ENCODE results near the gene NEK3.

NEK3 gene

DNA sequence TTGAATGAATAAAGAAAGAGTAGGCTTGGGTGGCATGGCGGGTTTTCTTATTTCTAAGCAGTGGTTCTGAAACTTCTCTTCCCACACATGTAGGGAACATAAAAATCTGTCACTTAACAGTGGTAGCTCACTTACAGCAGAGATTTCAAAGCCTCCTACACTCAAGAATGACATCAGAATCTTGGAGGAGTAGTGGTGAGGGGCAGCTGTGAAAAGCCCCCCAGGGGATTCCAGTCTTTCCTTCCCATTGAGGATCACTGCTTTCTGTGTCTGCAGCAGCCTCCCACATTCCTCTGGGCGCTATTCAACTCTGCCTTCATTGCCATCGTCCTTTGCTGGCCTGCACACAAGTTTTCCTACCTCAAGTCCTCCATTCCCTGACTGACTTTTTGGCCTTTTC lies 21.9 kb downstream of the NEK3 start:
- no peaks in the 10 kb centered on the region for H3K4me1 ChIP-seq (ENCODE audit: low read length)
- no peak overlapping the region for H3K9ac ChIP-seq (ENCODE audit: low read length)
- no peak for DNase-seq
- no peak overlapping the region for H3K4me3 ChIP-seq (ENCODE audit: low read length)
- no peak overlapping the region for H2AFZ ChIP-seq (ENCODE audit: low read length)
- no peaks in the 10 kb centered on the region for H3K9me3 ChIP-seq (replicated peaks; ENCODE audit: insufficient read depth, low read length)
- no peaks in the 10 kb centered on the region for H3K36me3 ChIP-seq (replicated peaks; ENCODE audit: insufficient read depth, low read length)
- H3K4me2 ChIP-seq (ENCODE audit: low read depth, low read length) = no peak overlapping the region
- H3K9me2 ChIP-seq (replicated peaks; ENCODE audit: insufficient read depth, low read length) = no peaks in the 10 kb centered on the region
- H3K27ac ChIP-seq (ENCODE audit: low read length) = no peak overlapping the region
- no peaks in the 10 kb centered on the region for H3K27me3 ChIP-seq (replicated peaks; ENCODE audit: insufficient read depth, low read length)
- no peaks in the 10 kb centered on the region for H3K79me2 ChIP-seq (ENCODE audit: low read length)
- H4K20me1 ChIP-seq (ENCODE audit: insufficient read depth, low read length) = no peaks in the 10 kb centered on the region
- no peaks in the 10 kb centered on the region for H3F3A ChIP-seq (ENCODE audit: insufficient read depth, low read length)
- no peak for TF ChIP-seq EZH2phosphoT487 (IDR thresholded peaks at IDR 0.05; ENCODE audit: low read length)
- TF ChIP-seq EZH2 (optimal IDR thresholded peaks at IDR 0.05; ENCODE audit: low read depth, low read length) = no peak
- TF ChIP-seq, protein P1, sequence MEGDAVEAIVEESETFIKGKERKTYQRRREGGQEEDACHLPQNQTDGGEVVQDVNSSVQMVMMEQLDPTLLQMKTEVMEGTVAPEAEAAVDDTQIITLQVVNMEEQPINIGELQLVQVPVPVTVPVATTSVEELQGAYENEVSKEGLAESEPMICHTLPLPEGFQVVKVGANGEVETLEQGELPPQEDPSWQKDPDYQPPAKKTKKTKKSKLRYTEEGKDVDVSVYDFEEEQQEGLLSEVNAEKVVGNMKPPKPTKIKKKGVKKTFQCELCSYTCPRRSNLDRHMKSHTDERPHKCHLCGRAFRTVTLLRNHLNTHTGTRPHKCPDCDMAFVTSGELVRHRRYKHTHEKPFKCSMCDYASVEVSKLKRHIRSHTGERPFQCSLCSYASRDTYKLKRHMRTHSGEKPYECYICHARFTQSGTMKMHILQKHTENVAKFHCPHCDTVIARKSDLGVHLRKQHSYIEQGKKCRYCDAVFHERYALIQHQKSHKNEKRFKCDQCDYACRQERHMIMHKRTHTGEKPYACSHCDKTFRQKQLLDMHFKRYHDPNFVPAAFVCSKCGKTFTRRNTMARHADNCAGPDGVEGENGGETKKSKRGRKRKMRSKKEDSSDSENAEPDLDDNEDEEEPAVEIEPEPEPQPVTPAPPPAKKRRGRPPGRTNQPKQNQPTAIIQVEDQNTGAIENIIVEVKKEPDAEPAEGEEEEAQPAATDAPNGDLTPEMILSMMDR (IDR thresholded peaks at IDR 0.05; ENCODE audit: low read length) = no peak

DNA sequence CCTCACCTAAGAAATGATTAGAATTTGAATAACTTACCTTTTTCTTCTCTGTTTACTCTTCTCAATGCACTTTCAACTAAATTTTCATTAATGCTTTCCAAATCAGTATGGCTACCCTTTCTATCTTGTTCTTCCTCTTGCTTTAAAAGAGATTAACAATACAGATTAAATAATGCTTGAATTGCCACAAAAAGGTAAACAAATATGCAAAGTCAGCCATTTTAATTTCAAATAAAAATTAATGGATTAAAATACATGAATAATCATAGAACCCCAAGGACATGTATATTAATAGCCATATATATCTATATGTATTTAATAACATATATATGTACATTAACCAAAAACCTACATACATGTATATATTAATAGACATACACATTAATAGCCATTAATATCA lies 22.6 kb downstream of the NEK3 start:
- TF ChIP-seq, protein P1 (IDR thresholded peaks at IDR 0.05; ENCODE audit: low read length) = no peak
- no peak for TF ChIP-seq EZH2 (optimal IDR thresholded peaks at IDR 0.05; ENCODE audit: low read depth, low read length)
- no peak for TF ChIP-seq EZH2phosphoT487 (IDR thresholded peaks at IDR 0.05; ENCODE audit: low read length)
- no peak overlapping the region for H3K4me2 ChIP-seq (ENCODE audit: low read depth, low read length)
- no peaks in the 10 kb centered on the region for H3K9me2 ChIP-seq (replicated peaks; ENCODE audit: insufficient read depth, low read length)
- no peak overlapping the region for H2AFZ ChIP-seq (ENCODE audit: low read length)
- no peaks in the 10 kb centered on the region for H3F3A ChIP-seq (ENCODE audit: insufficient read depth, low read length)
- no peak for DNase-seq
- no peak overlapping the region for H3K9ac ChIP-seq (ENCODE audit: low read length)
- no peaks in the 10 kb centered on the region for H3K27me3 ChIP-seq (replicated peaks; ENCODE audit: insufficient read depth, low read length)
- no peaks in the 10 kb centered on the region for H3K9me3 ChIP-seq (replicated peaks; ENCODE audit: insufficient read depth, low read length)
- no peaks in the 10 kb centered on the region for H3K4me1 ChIP-seq (ENCODE audit: low read length)
- H3K79me2 ChIP-seq (ENCODE audit: low read length) = no peaks in the 10 kb centered on the region
- H4K20me1 ChIP-seq (ENCODE audit: insufficient read depth, low read length) = no peaks in the 10 kb centered on the region
- H3K27ac ChIP-seq (ENCODE audit: low read length) = no peak overlapping the region
- H3K36me3 ChIP-seq (replicated peaks; ENCODE audit: insufficient read depth, low read length) = no peaks in the 10 kb centered on the region
- H3K4me3 ChIP-seq (ENCODE audit: low read length) = no peak overlapping the region

DNA sequence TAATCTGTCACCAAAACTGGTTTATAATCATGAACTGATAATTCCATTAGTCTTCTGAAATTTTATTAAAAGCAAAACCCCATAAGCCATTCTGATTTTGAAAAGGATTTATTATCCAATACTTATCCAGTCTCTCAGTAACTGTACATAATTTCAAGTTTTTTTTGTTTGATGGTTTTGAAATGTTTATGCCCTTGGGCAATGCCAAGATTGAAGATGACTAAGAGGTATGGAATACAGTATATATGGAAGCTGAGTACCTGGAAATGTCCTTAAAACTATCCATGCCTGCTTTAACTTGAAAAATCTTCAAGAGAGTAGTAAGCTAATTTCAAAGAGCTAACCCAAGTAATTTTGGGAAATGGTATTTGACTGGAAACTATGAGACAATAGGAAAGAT lies 28.8 kb downstream of the NEK3 start:
- DNase-seq = no peak
- no peaks in the 10 kb centered on the region for H3K9me3 ChIP-seq (replicated peaks; ENCODE audit: insufficient read depth, low read length)
- no peak for TF ChIP-seq EZH2 (optimal IDR thresholded peaks at IDR 0.05; ENCODE audit: low read depth, low read length)
- TF ChIP-seq EZH2phosphoT487 (IDR thresholded peaks at IDR 0.05; ENCODE audit: low read length) = no peak
- TF ChIP-seq, protein P1 (IDR thresholded peaks at IDR 0.05; ENCODE audit: low read length) = no peak

More for the DNA sequence above, 28.8 kb downstream of the NEK3 start:
- Histone ChIP-seq H3K9me2 (replicated peaks; ENCODE audit: insufficient read depth, low read length) (no peaks in the 10 kb centered on the region), H3K9ac (ENCODE audit: low read length) (no peak overlapping the region), H3K27ac (ENCODE audit: low read length) (no peak overlapping the region), H3K4me1 (ENCODE audit: low read length) (no peaks in the 10 kb centered on the region), H2AFZ (ENCODE audit: low read length) (no peak overlapping the region), H4K20me1 (ENCODE audit: insufficient read depth, low read length) (no peaks in the 10 kb centered on the region), H3K4me3 (ENCODE audit: low read length) (no peak overlapping the region), H3K27me3 (replicated peaks; ENCODE audit: insufficient read depth, low read length) (no peaks in the 10 kb centered on the region), H3K36me3 (replicated peaks; ENCODE audit: insufficient read depth, low read length) (no peaks in the 10 kb centered on the region), H3F3A (ENCODE audit: insufficient read depth, low read length) (no peaks in the 10 kb centered on the region), H3K79me2 (ENCODE audit: low read length) (no peaks in the 10 kb centered on the region), H3K4me2 (ENCODE audit: low read depth, low read length) (no peak overlapping the region)

Measured in MM.1S (cell line).